ENCODE results near the gene TRIP10. TPM values are rescaled to one million over a fixed set of nuclear protein-coding genes. Genes with fewer than 3 reads are reported as not detected.

The TRIP10 gene
- total and polyA plus RNA-seq, 2 of the 13 experiments (the other 11 are each of a cell fraction or from before 2014, with no cell fraction given): 32.5 to 33.2 TPM

DNA sequence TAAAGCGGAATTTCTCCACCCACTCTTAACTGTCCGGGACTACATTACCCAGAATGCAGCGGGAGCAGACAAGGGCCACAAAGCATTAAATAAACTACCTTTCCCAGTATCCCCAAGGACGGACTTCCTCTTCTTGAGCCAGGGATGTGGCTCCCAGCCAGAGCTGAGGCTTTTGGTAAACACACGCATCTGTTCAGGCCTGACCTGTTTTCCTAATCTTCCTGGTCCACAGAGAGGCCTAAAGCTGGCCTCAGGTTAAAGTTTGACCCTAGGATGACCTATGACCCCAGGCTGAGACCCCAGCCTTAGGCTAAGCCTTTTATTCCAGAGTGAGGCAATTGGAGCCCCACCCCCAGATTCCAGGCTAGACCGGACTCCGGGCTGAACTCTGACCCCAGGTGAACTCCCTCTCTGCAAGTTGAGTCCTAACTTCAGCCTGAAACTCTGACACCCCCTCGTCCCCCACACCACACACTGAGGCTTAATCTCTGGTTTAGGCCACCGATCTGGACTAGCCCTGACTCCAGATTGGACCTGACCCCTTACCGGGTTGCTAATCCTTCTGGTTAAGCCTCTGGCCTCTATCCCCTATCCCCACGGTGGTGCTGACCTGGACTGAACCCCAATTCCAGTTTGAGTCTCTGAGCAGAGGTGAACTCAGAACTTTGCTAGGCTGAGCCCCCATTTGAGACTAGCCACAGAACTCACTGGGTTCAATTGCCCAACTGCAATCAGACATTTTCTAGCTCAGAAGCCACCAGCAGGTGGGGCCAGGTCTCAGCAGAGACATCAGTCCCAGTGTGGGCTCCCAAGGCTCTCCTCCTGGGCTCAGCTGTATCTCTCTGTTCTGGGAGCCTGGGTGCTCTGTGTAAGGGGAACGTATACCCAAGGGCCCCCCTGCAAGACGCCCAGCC is 1.4 kb upstream of the TRIP10 start (continued):
- TF ChIP-seq HINFP (CRISPR knock-in tag; IDR thresholded peaks at IDR 0.05; ENCODE audit: low read depth) (no peak), CHD2 (IDR thresholded peaks at IDR 0.05; ENCODE audit: low read depth, low read length) (no peak), HOXD1 (CRISPR knock-in tag; IDR thresholded peaks at IDR 0.05) (no peak), DR1 (CRISPR knock-in tag; IDR thresholded peaks at IDR 0.05) (0 out of 2 replicates have a peak, but pooled peaks have one; percentile 24), SOX13 (IDR thresholded peaks at IDR 0.05) (no peak), SOX13 (CRISPR knock-in tag; conservative IDR thresholded peaks at IDR 0.05 in 1 of 2, IDR thresholded peaks at IDR 0.05 in 1 of 2) (peak in 1 of 2 experiments; percentile 29; a peak in 1 of 4 replicates), CCDC6 (CRISPR knock-in tag; IDR thresholded peaks at IDR 0.05) (no peak), HCFC1 (IDR thresholded peaks at IDR 0.05; ENCODE audit: low read depth, low read length) (peak; percentile 96), ZNF431 (CRISPR knock-in tag; IDR thresholded peaks at IDR 0.05; ENCODE audit: borderline replicate concordance, low read depth) (no peak), CREM (IDR thresholded peaks at IDR 0.05) (peak; percentile 98), CREM (CRISPR knock-in tag; IDR thresholded peaks at IDR 0.05) (no peak), POLR2AphosphoS2 (IDR thresholded peaks at IDR 0.05; ENCODE audit: low read depth, low read length) (no peak), ZFP36L2 (CRISPR knock-in tag; IDR thresholded peaks at IDR 0.05) (no peak), MED8 (CRISPR knock-in tag; IDR thresholded peaks at IDR 0.05; ENCODE audit: insufficient replicate concordance) (no peak), ARID2 (CRISPR knock-in tag; IDR thresholded peaks at IDR 0.05; ENCODE audit: borderline replicate concordance) (no peak), HOXA5 (CRISPR knock-in tag; IDR thresholded peaks at IDR 0.05) (0 out of 2 replicates have a peak, but pooled peaks have one; percentile 17), TRIM24 (CRISPR knock-in tag; IDR thresholded peaks at IDR 0.05) (no peak; the same call in 1 of the 2 replicates), ZUFSP (CRISPR knock-in tag; IDR thresholded peaks at IDR 0.05; ENCODE audit: borderline replicate concordance) (no peak), MED1 (CRISPR knock-in tag; IDR thresholded peaks at IDR 0.05) (peak; percentile 67), ADNP (CRISPR knock-in tag; IDR thresholded peaks at IDR 0.05) (no peak), THAP9 (CRISPR knock-in tag; IDR thresholded peaks at IDR 0.05; ENCODE audit: borderline replicate concordance) (no peak; the same call in 1 of the 2 replicates), RBM39 (IDR thresholded peaks at IDR 0.05; ENCODE audit: low read depth, low read length, poor library complexity, severe bottlenecking) (peak; percentile 41)
- TF ChIP-seq, protein P1, sequence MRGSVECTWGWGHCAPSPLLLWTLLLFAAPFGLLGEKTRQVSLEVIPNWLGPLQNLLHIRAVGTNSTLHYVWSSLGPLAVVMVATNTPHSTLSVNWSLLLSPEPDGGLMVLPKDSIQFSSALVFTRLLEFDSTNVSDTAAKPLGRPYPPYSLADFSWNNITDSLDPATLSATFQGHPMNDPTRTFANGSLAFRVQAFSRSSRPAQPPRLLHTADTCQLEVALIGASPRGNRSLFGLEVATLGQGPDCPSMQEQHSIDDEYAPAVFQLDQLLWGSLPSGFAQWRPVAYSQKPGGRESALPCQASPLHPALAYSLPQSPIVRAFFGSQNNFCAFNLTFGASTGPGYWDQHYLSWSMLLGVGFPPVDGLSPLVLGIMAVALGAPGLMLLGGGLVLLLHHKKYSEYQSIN (CRISPR knock-in tag; IDR thresholded peaks at IDR 0.05; ENCODE audit: borderline replicate concordance): no peak

All from HepG2 (cell line).